ENCODE measurements around the gene TIAM1. TPM values are rescaled to one million over a fixed set of nuclear protein-coding genes. Genes with fewer than 3 reads are reported as not detected.

Gene TIAM1
- total RNA-seq, 2 experiments from 2014 or later = 34.9 to 38.5 TPM

DNA sequence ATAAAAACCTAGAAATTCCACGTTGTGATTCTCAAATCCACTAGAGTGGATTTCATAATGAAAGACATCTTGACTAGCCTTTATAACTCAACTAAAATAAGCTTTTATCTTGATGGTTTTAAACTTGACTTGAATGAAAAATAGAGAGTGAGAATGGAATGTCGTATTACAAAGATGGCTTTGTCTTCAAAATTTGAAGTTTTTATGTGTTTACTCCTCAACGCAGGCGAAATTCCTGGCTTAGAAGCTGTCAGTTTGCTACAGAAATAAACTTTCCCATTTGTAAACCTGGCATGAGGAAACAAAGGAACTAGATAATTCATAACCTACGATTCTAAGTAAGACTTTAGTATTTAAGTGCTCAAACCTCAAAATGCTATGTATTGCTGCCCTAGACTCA, 215.8 kb downstream of the TIAM1 start:
- CTCF ChIA-PET = interaction anchor here (1.0 to 1.5 kb wide), 3 partner anchors 20 to 452 kb away, joined by 3 to 5 read pairs (median 4); no protein-coding TSS in a partner anchor
- POLR2A ChIA-PET = no interaction called here
- DNase-seq = no peak
- no peak for ATAC-seq
- peaks cover 69% of the 10 kb centered on the region for H3K36me3 Mint-ChIP-seq (ENCODE audit: low read depth)
- H3K27me3 Mint-ChIP-seq = no peaks in the 10 kb centered on the region
- TF ChIP-seq, protein P1, sequence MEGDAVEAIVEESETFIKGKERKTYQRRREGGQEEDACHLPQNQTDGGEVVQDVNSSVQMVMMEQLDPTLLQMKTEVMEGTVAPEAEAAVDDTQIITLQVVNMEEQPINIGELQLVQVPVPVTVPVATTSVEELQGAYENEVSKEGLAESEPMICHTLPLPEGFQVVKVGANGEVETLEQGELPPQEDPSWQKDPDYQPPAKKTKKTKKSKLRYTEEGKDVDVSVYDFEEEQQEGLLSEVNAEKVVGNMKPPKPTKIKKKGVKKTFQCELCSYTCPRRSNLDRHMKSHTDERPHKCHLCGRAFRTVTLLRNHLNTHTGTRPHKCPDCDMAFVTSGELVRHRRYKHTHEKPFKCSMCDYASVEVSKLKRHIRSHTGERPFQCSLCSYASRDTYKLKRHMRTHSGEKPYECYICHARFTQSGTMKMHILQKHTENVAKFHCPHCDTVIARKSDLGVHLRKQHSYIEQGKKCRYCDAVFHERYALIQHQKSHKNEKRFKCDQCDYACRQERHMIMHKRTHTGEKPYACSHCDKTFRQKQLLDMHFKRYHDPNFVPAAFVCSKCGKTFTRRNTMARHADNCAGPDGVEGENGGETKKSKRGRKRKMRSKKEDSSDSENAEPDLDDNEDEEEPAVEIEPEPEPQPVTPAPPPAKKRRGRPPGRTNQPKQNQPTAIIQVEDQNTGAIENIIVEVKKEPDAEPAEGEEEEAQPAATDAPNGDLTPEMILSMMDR (IDR thresholded peaks at IDR 0.05) = no peak
- no peak overlapping the region for H3K4me3 Mint-ChIP-seq
- H3K4me1 Mint-ChIP-seq (ENCODE audit: low read depth) = peaks cover 35% of the 10 kb centered on the region
- no peaks in the 10 kb centered on the region for H3K9me3 Mint-ChIP-seq
- intact Hi-C loops (cut with micrococcal nuclease) = no loop called here
- H3K27ac Mint-ChIP-seq = no peak overlapping the region

DNA sequence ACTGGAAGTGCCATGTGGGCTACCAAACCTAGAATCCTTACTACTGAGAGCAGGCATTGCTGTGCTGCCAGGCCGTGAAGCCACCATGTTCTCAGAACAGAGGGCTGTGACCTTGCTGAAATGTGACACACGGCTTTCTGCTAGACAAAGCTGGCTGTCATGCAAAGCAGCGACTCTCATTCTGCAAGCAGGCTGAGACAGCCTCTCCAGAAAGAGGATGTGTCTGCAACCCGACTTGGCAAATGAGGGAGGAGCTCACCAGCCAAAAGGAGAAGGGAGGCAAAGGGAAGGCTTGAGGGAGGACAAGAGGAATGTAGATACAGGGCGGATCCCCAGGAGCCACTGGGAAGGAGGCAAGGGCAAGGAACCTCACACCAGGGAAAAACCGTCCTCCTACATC, 220.1 kb downstream of the TIAM1 start:
- intact Hi-C loops (cut with micrococcal nuclease) = no loop called here
- H3K36me3 Mint-ChIP-seq (ENCODE audit: low read depth) = peaks cover 62% of the 10 kb centered on the region
- no peak overlapping the region for H3K4me3 Mint-ChIP-seq
- DNase-seq (no peak), ATAC-seq (no peak)
- CTCF ChIA-PET = interaction anchor here (1.4 to 1.7 kb wide), 2 partner anchors 26 to 456 kb away, joined by 3 to 6 read pairs; no protein-coding TSS in a partner anchor
- POLR2A ChIA-PET = no interaction called here
- TF ChIP-seq, protein P1 (IDR thresholded peaks at IDR 0.05) = no peak
- no peaks in the 10 kb centered on the region for H3K27me3 Mint-ChIP-seq
- H3K4me1 Mint-ChIP-seq (ENCODE audit: low read depth) = no peaks in the 10 kb centered on the region
- no peaks in the 10 kb centered on the region for H3K9me3 Mint-ChIP-seq
- no peak overlapping the region for H3K27ac Mint-ChIP-seq

DNA sequence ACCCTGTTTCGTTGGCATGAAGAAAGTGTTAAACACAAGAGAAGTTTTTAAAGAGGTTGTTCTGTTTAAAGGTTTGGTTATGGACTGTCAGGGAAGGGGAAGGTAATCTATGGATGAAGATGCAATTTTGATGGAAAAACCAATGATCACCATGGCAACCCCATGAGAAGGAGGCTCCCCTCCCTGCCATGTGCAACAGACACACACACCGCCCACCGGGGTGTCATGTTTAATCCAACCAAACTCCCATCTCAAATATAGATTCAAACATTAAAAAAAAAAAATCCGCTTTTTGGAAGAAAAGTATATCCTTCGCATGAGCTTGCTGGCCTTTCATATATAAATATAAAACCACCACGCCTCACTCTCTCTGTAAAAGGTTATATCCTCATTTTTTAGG, 224.9 kb downstream of the TIAM1 start:
- no peak for ATAC-seq
- H3K4me1 Mint-ChIP-seq (ENCODE audit: low read depth) = peaks cover 8% of the 10 kb centered on the region
- no peaks in the 10 kb centered on the region for H3K9me3 Mint-ChIP-seq
- no peak overlapping the region for H3K4me3 Mint-ChIP-seq
- no peak overlapping the region for H3K27ac Mint-ChIP-seq
- TF ChIP-seq, protein P1 (IDR thresholded peaks at IDR 0.05) = no peak
- ChIA-PET CTCF (interaction anchor here (1.5 to 3.6 kb wide), 4 partner anchors 10 to 461 kb away, joined by 5 to 19 read pairs (median 13); no protein-coding TSS in a partner anchor), POLR2A (interaction anchor here (0.7 kb wide), 1 partner anchor 757 kb away, joined by 3 read pairs; no protein-coding TSS in a partner anchor)
- intact Hi-C loops (cut with micrococcal nuclease) = no loop called here
- DNase-seq = no peak
- peaks cover 48% of the 10 kb centered on the region for H3K36me3 Mint-ChIP-seq (ENCODE audit: low read depth)
- no peaks in the 10 kb centered on the region for H3K27me3 Mint-ChIP-seq

DNA sequence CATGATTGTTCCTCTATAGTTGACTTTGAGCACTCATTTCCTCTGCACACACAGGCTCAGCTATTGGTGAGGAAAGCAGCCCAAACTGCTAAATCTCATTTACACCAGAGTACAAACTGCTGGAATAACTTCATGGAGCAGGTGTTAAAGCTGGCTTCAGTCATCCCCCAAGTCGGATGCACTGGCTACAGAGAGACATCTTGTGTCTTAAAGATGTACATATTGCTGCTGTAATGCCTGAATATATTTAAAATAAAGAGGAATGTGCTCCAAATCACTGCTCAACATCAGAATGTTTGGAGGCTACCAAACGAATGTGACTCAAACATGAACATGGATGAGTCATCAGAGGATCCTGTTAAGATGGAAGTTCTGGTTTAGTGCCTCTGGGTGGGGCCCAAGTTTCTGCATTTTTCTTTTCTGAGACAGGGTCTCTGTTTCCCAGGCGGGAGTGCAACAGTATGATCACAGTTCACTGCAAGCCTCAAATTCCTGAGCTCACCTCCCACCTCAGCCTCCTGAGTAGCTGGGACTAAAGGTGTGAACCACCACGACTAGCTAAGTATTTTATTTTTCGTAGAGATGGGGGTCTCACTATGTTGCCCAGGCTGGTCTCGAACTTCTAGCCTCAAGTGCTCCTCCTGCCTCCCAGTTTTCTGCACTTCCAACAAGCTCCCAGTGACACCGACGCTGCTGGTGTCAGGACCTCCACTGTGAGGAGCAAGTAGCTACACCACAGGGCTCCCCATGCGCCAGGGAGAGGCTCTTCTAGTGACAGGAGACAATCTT, 226.7 kb downstream of the TIAM1 start:
- H3K4me3 Mint-ChIP-seq = no peak overlapping the region
- POLR2A ChIA-PET = interaction anchor here (1.0 kb wide), 1 partner anchor 30 kb away, joined by 3 read pairs; no protein-coding TSS in a partner anchor
- no peak for DNase-seq
- H3K36me3 Mint-ChIP-seq (ENCODE audit: low read depth) = peaks cover 36% of the 10 kb centered on the region
- no peak overlapping the region for H3K27ac Mint-ChIP-seq
- CTCF ChIA-PET = interaction anchor here (0.9 to 3.6 kb wide), 8 partner anchors 10 to 463 kb away, joined by 3 to 19 read pairs (median 5); no protein-coding TSS in a partner anchor
- H3K4me1 Mint-ChIP-seq (ENCODE audit: low read depth) = peaks cover 8% of the 10 kb centered on the region
- intact Hi-C loops (cut with micrococcal nuclease) = no loop called here
- TF ChIP-seq, protein P1 (IDR thresholded peaks at IDR 0.05) = peak; percentile 44
- no peaks in the 10 kb centered on the region for H3K9me3 Mint-ChIP-seq
- peak; percentile 73 for ATAC-seq
- no peaks in the 10 kb centered on the region for H3K27me3 Mint-ChIP-seq

DNA sequence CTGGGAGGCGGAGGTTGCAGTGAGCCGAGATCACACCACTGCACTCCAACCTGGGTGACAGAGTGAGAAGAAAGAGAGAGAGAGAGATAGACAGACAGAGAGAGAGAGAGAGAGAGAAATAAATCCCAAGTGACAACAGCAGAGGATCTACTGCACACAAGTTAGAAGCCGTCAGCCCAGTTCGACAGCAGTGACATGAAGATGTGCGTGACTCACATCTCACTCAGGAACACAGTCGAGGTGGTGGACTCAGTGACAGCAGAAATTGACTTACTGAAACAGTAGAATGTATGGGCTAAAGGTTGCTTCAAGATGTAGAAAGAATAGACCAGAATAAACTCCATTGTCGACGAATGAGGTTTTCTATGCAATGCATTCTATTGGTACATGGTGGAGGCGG, 228.8 kb downstream of the TIAM1 start:
- Mint-ChIP-seq H3K4me1 (ENCODE audit: low read depth) (peaks cover 8% of the 10 kb centered on the region), H3K27ac (no peak overlapping the region), H3K27me3 (no peaks in the 10 kb centered on the region), H3K36me3 (ENCODE audit: low read depth) (peaks cover 17% of the 10 kb centered on the region), H3K9me3 (no peaks in the 10 kb centered on the region), H3K4me3 (no peak overlapping the region)
- CTCF ChIA-PET = no interaction called here
- TF ChIP-seq, protein P1 (IDR thresholded peaks at IDR 0.05) = no peak
- intact Hi-C loops (cut with micrococcal nuclease) = no loop called here
- no peak for DNase-seq
- POLR2A ChIA-PET = no interaction called here
- no peak for ATAC-seq
